ENCODE measurements around the gene PSMG3.

PSMG3 gene

GRCh38 chr7:1562597-1563051, 7.2 kb downstream of the PSMG3 start:
- H3K4me3 ChIP-seq (ENCODE audit: low read length) = no peak overlapping the region
- no peak for DNase-seq (ENCODE audit: low read depth)
- TF ChIP-seq CTCF (conservative IDR thresholded peaks at IDR 0.05; ENCODE audit: low read depth, low read length) = no peak

- no peak for TF ChIP-seq CTCF (conservative IDR thresholded peaks at IDR 0.05; ENCODE audit: low read depth, low read length)
- no peak for DNase-seq (ENCODE audit: low read depth)
- no peak overlapping the region for H3K4me3 ChIP-seq (ENCODE audit: low read length)
These were observed 7.7 kb downstream of the PSMG3 start for GRCh38 chr7:1562116-1562515.

GRCh38 chr7:1561036-1561940, 8.5 kb downstream of the PSMG3 start:
- TF ChIP-seq CTCF (conservative IDR thresholded peaks at IDR 0.05; ENCODE audit: low read depth, low read length) = no peak
- H3K4me3 ChIP-seq (ENCODE audit: low read length) = no peak overlapping the region
- no peak for DNase-seq (ENCODE audit: low read depth)

GRCh38 chr7:1560620-1561031, 9.2 kb downstream of the PSMG3 start:
- no peak for DNase-seq (ENCODE audit: low read depth)
- no peak overlapping the region for H3K4me3 ChIP-seq (ENCODE audit: low read length)
- TF ChIP-seq CTCF (conservative IDR thresholded peaks at IDR 0.05; ENCODE audit: low read depth, low read length) = no peak

- no peak for DNase-seq (ENCODE audit: low read depth)
- TF ChIP-seq CTCF (conservative IDR thresholded peaks at IDR 0.05; ENCODE audit: low read depth, low read length) = no peak
- H3K4me3 ChIP-seq (ENCODE audit: low read length) = no peak overlapping the region
These were observed 9.9 kb downstream of the PSMG3 start for GRCh38 chr7:1559626-1560590.

GRCh38 chr7:1558841-1559625, 10.8 kb downstream of the PSMG3 start:
- H3K4me3 ChIP-seq (ENCODE audit: low read length) = no peak overlapping the region
- DNase-seq (ENCODE audit: low read depth) = no peak
- TF ChIP-seq CTCF (conservative IDR thresholded peaks at IDR 0.05; ENCODE audit: low read depth, low read length) = no peak

All from retinal pigment epithelial cell (primary cell).